HG02970 (cell line): ENCODE data around the gene ZNF184.

Experiments
- ATAC-seq: cut with Tn5 transposase; IDR thresholded peaks from one replicate; pipeline ENCODE4 v1.9.1; 2021; ENCODE audit warnings: mild to moderate bottlenecking, moderate library complexity, moderate number of reproducible peaks; ENCODE audit not compliant: unreplicated experiment, low FRiP score

The ZNF184 gene

GRCh38 chr6:27472617-27473400 lies at the start of gene ZNF184:
Gene ZNF184, minus strand, starts transcription at chr6:27473105. Its CDS starts 811 bp downstream, at chr6:27472294.
- peak; percentile 84 for ATAC-seq

- peak; percentile 52 for ATAC-seq
These were observed 46.2 kb upstream of the ZNF184 start for GRCh38 chr6:27518881-27519795.

GRCh38 chr6:27517928-27518787 lies 45.3 kb upstream of the ZNF184 start:
- ATAC-seq, result no peak

- ATAC-seq, result no peak
These were observed 44.3 kb upstream of the ZNF184 start for GRCh38 chr6:27517238-27517637.

- ATAC-seq, result no peak
These were observed 42.1 kb upstream of the ZNF184 start for GRCh38 chr6:27514906-27515495.

GRCh38 chr6:27512525-27512924 lies 39.6 kb upstream of the ZNF184 start:
- ATAC-seq, result no peak

- no peak for ATAC-seq
These were observed 34.4 kb upstream of the ZNF184 start for GRCh38 chr6:27507041-27507956.

GRCh38 chr6:27505209-27506027 lies 32.5 kb upstream of the ZNF184 start:
- ATAC-seq, result no peak

- ATAC-seq, result peak; percentile 50
These were observed 30.6 kb upstream of the ZNF184 start for GRCh38 chr6:27503436-27504030.

- ATAC-seq, result peak; percentile 31
These were observed 29.9 kb upstream of the ZNF184 start for GRCh38 chr6:27502508-27503435.

GRCh38 chr6:27501187-27501586 lies 28.3 kb upstream of the ZNF184 start:
- ATAC-seq, result no peak

GRCh38 chr6:27500177-27500576 lies 27.3 kb upstream of the ZNF184 start:
- ATAC-seq, result no peak

GRCh38 chr6:27495386-27496135 lies 22.7 kb upstream of the ZNF184 start:
- ATAC-seq, result no peak

- ATAC-seq, result no peak
These were observed 22.1 kb upstream of the ZNF184 start for GRCh38 chr6:27494987-27495385.

GRCh38 chr6:27494103-27494502 lies 21.2 kb upstream of the ZNF184 start:
- no peak for ATAC-seq

- no peak for ATAC-seq
These were observed 19.8 kb upstream of the ZNF184 start for GRCh38 chr6:27492631-27493190.
